ENCODE measurements around the gene PPARD.

Gene PPARD

DNA sequence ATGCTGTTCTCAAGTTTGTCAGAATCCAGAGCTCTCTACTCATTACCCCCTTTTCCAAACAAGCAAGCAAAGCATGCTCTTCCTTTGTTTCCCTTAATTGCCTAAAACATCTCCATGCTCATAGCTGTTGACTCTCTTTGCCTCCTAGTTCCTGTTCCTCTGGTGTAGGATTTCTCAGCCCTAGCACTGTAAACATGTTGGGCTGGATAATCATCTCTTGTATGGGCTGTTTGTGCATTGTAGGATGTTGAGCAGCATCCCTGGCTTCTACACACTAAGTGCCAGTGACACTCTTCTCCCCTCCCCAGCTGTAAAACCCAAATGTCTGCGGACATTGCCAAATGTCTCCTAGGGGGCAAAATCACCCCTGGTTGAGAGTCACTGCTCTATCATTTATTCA lies 14.0 kb downstream of the PPARD start:
- no peak for DNase-seq (ENCODE audit: low spot score)

DNA sequence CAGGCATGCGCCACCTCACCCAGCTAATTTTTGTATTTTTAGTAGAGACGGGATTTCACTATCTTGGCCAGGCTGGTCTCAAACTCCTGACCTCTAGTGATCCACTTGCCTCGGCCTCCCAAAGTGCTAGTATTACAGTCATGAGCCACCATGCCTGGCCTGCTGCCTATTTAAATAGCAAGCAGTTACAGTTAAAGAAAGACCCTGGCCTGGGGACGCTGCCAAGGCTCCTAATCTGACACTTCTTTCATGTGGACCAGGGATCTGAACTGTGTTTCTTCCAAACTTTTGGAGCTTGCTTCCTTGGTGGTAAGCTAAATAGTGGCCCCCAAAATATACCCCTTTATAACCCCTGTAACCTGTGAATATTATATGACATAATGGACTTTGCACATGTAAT lies 15.3 kb downstream of the PPARD start:
- DNase-seq (ENCODE audit: low spot score) = no peak

DNA sequence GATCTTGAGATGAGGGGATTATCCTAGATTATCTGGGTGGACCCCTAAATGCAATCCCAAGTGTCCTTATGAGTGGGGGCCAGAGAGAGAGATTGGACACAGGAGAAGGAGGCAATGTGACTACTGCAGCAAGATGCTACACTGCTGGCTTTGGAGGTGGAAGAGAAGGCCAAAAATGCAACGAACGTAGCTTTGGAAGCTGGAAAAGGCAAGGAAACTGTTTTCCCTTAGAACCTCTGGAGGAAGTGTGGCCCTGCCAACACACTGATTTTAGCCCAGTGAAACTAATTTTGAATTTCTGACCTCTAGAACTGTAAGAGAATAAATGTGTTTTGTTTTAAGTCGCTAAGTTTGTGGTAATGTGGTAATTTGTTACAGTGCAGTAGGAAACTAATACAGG lies 15.7 kb downstream of the PPARD start:
- DNase-seq (ENCODE audit: low spot score) = no peak

DNA sequence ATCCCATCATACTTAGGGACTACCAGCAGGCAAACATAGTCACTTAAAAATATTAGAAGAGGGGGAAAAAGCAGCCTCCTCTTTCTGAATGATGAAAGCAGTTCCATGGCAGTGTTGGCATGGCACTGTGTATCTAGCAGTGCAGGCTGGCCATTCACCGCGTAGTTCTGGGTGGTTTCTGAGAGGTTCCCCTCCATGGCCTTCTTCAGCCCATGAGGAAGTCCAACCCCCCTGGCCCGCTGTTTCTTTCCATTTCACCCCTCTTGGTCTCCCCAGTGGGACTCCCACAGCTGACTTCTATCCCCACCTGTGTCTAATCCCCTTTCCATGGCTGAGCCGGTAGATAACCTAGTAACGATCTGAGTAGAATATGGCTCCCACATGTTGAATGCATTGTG lies 17.0 kb downstream of the PPARD start:
- no peak for DNase-seq (ENCODE audit: low spot score)

DNA sequence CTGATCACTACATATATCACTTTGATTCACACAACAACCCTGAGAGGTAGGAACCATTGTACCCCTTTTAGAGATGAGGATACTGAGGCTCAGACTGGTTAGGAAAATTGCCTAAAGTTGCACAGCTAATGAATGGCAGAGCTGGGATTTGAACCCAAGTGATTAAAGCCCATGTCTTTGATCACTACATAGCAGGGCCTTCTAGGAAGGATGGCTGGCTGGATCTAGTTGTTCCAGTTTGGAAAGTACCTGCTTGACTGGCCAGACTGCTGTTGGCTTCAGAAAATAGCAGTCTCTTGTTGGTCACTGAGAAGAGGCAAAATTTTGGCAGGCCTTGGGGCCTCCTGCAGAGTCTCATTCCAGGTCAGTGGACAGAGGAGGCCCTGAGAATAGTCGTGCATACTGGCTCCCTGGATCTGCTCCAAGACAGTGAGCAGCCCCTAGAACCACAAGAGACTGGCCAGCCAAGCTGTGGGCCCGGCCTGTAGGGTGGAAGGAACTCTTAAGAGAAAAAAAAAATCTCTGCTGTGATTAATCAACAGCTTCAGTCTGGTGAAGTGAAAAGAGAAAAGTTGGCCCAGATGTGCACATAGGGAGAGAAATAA lies 17.5 kb downstream of the PPARD start:
- DNase-seq (ENCODE audit: low spot score) = peak; percentile 56

DNA sequence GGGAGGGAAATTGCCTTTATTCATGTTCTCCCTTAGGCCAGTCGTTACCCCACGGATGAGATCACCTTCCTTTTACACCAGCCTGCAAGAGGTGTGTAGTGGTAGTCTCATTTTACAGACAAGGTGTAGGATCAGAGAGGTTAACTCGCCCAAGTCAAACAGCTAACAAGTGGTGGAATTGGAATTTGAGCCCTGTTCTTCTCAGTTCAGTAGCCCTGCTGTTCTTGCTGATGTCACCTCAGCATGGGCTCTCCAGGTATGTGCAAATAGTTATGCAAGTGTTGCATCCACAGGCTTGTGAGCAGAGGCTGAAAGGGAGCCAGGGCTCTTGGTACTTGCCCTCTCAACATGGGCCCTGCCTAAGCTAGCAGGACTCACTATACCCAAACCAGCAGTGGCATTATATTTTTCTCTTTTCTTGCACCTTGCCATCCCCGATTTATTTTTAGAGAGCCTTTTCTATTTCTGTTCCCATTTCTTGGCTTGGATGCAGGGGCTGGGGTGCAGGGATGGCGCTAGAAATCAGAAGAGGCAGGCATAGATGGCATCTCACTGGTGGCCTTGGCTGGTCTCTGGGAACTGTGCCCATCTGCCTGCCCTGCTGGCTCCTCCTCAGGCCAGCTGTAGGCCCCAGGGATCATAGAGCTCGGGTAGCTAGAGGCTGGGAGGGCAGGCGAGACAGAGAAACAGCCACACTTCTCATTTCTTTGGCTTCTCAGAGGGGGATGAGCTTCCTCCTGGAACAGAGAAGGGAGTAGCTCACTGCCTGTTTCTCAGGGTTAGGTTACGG lies 18.2 kb downstream of the PPARD start:
- DNase-seq (ENCODE audit: low spot score) = no peak

DNA sequence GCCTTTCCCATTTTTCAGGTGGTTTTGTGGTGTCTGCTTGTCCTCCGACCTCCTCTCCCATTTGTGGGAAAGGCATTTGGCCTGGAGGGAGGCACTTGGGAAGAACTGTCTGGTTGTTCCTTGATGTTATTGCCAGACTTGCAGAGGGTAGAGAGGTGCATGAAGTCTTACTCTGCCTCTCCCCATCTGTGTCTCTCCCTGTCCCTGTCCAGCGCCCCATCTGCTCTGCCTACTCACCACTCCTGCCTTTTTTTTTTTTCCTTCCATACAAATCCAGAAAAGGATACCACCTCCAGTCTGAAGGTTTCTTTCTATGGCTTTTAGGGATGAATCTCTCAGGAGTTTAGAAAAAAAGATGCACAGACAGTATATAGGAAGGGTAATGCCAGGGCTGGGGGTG lies 19.8 kb downstream of the PPARD start:
- no peak for DNase-seq (ENCODE audit: low spot score)

DNA sequence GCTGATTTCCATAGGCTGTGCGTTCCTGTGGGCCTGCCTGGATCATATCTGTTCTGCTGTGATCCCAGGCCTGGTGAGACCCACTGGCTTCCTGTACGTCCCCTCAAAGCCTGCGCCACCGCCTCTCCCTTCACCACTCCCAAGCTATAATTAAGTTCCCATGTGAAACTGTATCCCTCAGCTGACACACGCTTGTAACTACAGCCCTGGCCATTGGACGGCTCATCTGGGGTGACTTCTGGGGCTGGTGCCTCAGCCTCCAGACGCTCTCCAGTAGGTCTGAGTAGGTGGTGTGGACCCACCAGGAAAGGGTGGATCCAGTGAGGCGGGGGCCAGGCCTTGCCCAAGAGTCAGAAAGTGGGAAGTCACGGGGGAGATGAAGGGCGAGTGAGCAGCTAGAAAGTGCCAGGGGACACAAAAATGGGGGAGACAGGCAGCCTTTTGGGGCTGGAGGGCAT lies 21.0 kb downstream of the PPARD start:
- DNase-seq (ENCODE audit: low spot score) = no peak

DNA sequence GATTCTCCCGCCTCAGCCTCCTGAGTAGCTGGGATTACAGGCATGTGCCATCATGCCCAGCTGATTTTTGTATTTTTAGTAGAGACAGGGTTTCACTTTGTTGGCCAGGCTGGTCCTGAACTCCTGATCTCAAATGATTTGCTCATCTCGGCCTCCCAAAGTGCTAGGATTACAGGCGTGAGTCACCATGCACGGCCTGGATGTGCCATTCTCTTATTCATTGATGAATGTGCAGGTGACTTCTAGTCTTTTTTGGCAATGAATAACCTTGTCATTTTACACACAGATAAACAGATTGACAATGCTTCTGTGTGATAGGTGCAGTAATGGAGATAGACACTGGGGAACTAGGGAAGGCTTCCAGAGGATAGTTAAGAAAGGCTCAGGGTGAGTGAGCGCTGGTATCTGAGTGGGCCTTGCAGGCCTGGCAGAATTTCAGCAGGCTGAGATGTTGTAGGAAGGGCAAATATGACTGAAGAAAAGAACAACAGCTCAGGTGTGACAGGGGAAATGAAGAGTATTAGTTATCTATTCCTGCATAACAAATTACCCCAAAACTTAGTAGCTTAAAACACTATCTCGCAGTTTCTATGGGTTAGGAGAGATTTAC lies 23.3 kb downstream of the PPARD start:
- DNase-seq (ENCODE audit: low spot score) = no peak

DNA sequence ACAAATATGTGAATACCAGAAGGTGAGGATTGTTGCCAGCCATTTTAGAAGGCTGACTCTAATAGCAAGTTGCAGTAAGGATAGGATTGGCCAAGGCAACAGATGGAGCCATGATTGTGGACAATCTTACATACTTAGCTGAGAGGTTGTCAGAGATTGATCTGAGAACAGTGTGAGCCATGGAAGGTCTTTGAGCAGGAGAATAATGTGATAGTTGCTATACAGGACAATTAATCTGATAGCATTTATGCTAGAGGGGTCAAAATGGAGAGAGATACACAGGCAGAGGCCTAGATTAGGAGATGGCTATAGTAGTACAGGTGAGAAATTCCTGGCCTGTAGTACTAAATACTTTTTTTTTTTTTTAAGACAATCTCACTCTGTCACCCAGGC lies 23.8 kb downstream of the PPARD start:
- no peak for DNase-seq (ENCODE audit: low spot score)

DNA sequence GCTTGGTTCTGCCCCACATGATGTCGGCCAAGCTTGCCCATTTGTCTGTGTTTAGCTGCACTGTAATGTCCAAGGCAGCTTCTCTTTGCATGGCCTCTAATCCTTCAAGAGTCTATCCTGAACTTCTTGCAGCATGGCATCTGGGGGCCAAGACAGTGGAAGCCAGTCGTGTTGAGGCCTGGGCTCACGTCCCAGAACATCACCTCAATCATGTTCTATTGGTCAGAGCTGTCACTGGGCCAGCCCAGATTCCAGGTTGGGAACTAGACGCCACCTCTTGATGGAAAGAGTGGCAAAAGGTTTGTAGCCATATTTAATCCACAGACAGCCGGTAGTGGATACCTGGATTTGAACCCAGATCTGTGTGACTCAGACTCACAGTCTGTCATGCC lies 25.3 kb downstream of the PPARD start:
- DNase-seq (ENCODE audit: low spot score) = no peak

DNA sequence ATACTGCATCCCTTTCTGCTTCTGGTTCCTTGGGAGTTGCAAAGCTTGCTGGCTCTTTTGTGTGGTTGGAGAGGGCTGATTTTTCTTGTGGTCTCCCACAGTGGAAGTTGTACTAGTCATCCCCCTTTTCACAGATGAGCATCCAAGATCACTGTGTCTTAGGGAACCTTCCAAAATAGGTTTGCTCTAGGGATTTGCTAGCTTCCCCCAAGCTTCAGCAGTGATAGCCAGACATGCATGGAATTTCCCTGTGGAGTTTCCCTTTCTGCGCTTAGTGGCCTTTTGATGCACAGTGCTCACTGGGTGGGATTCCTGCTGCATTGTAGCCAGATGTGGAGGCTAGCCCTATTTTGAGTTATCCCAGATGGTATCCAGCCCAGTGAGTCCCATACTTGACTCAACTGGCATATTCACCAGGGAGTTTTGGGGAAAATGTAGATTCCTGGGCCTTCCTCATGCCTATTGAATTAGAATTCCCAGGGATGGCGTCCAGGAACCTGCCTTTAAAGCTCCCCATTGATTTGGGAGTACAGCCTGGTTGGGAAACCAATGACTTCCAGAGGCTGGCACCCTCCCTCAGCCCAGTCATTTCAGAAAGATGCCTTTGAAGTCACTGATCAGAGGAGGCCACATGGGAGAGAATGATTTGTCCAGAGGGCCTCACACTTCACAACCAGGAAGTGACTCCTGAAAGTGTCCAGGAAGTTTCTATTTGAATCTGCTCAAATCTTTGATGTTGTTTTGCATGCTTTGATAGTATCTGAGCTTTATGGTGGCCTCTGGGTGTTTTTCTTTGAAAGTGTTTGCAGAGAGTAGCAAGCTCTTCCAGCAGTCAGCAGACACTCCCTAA lies 25.9 kb downstream of the PPARD start:
- DNase-seq (ENCODE audit: low spot score) = peak; percentile 43

DNA sequence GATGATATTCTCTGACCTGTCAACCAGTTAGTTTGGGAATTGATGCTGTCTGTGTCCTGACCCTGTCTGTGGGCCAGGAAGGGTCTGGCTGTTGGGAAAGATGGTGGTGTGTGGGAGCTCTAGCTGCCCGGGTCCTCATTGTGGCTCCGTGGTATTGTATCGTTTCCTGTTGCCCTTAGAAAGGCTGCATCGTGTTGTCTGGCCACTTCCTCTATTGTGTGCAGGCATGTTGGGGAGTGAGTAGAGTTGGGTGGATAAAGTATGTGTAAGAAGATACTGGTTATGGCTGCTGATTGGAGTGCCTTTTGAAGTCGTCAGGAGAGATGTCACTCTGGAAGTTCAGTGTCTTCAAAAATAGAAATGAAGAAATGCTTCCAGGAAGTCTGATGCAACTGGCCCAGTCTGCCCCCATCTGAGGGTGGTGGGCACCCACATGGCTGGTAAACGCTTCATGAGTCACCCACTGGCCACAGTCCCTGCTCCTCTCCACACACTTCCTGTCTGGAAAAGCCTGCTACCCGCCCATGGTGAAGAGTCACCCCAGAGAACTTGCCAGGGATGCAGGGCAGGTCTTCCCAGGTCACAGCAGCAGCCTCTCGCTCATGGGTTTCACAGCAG lies 27.9 kb downstream of the PPARD start:
- DNase-seq (ENCODE audit: low spot score) = peak; percentile 92

DNA sequence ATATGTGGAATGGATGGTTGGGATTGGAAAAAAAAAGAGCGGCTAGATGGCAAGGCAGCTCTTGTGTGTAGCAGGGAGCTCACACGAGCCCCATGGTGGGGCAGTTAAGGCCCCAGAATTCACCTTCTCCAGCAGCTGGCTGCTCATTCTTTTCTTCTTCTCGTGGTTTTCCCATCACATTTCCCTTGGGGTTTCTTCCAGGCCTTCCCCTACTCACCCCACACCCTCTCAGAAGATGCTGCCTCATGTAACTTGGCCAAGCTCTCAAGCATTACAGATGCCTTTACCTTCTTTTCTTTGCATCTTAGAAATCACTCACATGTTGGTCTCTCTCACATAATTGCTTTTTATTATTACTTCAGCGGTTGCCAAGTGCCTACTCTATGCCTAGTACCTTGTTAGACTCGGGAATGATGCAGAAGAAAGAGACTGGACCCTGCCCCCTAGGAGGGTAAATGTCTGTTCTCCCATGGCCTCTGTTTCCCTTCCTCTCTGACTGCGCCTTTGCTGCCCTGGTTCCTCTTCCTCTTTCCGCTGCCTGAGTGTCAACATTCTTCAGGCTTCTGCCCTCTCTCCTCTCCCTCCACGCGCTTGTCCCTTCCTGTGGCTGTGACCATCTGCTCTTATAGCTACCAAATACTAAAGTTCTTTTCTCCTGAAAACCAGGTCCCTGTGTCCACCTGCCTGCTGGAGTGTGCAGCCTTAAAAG lies 28.6 kb downstream of the PPARD start:
- peak; percentile 57 for DNase-seq (ENCODE audit: low spot score)

DNA sequence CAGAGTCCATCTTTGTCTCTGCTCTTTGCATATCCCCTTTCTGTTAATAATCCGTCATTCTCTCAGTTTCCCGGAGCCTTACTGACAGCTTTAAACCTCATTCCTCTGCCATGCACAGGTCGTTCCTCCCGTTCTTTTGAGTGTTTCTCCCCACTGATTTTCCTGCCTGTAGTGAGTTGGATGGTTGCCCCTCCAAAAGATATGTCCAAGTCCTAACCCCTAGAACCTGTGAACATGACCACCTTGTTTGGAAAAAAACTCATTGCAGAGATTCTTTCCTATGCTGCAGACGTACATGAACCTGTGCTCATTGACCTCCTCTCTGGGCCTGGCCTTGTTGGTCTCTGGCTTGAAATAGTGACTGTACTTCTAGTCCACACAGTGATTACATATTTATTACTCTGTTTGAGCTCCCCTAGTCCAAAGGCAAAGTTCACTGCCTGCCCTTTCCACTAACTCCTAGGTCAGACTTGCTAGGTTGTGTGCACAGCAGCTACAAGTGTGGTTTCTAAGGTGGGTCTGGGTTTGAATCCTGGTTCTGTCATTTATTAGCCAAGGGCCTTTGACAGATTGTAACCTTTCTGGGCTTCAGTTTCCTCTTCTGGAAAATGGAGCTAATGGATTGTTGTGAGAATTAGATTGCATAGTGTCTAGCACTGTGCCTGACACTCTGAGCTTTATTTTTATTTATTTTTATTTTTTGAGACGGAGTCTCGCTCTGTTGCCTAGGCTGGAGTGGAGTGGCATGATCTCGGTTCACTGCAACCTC lies 29.3 kb downstream of the PPARD start:
- no peak for DNase-seq (ENCODE audit: low spot score)

DNA sequence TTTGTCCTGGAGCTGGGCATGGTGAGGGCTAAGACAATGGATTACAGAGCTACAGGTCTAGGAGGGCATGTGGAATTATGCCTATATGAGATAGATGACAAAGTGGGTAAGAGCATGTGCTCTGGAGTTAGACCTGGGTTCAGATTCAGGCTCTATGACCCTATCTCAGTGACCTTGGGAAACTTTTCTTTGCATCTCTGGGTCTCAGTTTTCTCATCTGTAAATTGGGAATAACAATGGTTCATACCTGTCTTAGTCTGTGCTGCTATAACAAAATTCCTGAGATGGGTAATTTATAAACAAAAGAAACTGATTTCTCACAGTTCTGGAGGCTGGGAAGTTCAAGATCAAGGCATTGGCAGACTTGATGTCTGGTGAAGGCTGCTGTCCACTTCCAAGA lies 30.3 kb downstream of the PPARD start:
- no peak for DNase-seq (ENCODE audit: low spot score)

DNA sequence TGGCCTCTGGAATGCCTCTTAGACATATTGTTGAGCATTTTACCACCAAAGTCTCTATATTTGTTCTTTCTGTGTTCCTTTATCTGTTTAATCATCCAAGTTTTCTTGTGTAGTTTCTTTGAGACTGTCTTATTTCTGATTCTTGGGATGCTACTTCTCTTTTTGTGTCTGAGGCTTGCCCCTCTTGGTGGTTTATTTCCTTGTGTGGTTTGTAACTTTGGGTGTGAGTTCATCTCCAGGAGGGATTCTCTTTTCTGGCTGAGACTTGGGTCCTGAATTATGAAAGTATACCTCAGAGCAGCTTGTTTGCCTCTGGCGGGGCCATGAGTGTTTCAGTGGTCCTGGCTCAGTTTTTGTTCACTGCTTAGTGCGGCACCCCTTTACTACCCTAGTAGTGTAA lies 33.9 kb downstream of the PPARD start:
- DNase-seq (ENCODE audit: low spot score) = no peak

DNA sequence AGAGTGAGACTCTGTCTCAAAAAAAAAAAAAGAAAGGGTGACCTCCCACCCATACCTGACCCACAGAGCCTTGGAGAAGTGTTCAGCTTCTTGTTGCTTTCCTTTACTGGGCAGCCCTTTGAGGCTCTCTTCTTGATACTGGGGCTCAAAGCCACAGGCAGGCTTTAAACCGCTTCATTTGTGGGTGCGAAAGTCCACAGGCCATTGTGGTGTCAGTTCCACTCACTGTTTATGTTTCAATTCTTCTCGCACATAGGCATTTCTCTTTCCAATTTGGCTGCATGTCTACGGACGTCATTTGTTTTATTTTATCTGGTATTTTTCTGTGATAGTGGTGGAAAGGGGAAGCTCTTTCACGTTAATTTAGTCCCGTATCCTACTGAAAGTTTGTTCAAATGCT lies 34.6 kb downstream of the PPARD start:
- no peak for DNase-seq (ENCODE audit: low spot score)

DNA sequence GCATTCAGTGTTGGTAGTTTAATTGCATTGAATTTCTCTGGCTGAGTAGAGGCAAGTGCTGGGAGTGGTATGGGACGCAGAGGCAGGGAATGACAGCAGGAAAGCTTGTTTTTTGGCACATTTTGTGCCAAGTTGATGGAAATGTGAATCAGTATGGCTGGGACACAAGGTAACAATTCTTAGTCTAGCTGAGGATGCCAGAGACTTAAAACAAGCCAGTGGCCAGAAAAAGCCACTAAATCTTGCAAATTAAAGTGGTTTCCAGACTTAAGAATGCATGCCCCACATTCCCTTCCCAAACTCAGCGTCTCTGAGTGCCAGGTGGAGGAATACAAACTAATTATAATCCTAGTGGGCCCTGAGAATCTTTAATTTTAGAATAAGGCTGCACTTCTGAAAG lies 35.9 kb downstream of the PPARD start:
- no peak for DNase-seq (ENCODE audit: low spot score)

DNA sequence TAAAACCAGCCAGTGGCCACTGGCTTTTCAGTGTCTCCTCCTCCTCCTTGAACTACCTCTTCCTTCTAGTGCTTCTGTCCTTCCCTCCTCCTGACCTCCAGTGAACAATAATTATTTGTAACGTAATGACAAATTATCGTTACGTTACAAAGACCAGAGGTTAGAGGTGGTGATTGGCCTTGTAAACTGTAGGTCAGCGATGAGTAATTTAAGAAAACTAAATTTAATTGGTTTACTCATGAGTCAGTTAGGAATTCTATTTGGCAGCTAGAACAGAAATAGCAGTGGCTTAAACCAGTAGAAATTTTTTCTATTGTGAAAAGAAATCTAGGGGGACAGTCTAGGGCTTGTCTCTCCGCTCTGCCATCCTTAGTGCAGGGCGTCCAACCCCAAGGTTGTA lies 38.8 kb downstream of the PPARD start:
- DNase-seq (ENCODE audit: low spot score) = peak; percentile 61

DNA sequence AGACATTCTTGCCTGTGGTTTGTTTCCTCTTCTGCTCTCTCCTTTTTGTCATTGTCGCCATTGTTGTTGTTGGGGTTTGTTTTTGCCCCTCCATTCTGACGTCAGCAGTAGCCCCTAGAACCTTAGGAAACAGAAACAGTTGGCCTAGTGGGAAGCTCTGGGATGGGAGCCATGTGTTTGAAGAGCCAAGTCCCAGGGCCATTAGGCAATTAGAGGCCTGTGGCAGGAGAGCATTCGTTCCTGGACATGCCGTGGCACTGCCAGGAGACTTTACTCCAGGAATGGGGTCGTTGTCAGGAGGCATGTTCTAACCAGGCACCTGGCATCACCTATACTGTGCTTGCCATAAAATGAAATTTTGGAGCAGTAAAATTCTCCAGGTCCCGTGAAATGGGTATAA lies 39.7 kb downstream of the PPARD start:
- DNase-seq (ENCODE audit: low spot score) = no peak

Measured in hepatic stellate cell (primary cell).